ENCODE measurements around the gene MRPL39.

Gene MRPL39

DNA sequence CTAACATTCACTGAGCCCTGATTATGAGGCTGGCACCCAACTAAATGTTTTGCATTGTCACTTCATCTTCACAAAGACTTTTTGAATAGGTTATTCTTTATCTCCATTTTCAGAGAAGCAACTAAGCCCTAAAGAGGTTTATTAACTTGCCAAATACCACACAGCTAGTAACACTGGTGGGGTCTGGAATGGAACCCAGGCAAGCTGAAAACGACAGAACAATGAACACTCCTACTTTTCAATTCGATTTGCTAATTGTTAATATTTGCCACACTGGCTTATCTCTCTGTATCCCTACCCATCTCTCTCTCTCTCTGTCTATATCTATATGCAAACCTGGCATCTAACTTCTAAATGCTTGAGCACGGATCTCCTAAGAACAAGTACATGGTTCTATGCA is 40.6 kb downstream of the MRPL39 start:
- DNase-seq: no peak

DNA sequence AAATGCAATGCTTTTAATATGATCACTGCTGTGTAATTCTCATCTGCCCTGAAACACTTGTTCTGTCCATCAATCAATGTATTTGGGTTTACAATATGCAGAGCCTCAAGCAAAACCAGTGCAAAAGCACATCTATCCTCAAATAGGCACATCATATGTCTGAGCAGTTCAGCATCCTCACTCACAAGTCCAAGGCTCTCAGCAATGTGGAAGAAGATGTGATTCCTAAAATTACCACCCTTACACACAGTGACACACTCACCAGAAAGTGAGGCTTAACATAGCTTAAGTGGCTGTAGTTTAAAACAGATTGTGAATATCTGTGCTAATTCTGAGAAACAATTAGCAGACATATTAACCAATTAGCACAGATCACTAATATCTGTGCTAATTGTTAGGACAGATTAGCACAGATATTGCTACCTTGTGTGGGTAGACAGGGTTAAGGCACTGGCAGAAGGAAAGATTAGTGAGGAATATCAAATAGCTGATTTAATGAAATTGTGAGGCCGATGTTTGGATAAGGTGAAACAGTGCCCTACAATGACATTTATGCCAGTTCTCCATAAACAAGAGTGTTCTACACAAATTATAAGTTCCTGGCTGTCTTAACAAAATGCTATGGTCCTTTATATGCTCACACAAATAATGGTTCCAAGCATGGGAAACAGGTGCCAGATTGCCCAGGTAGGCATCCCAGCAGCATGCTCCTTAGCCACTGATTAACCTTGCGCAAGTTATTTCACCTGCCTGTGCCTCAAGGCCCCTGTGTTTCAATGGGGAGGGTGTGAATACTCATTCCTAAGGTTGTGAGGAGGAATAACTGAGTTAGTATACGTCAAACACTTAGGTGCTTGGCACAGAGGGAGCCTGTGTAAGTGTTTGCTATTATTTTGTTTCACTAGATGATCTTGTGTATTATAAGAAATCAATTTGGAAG is 41.7 kb downstream of the MRPL39 start:
- no peak for DNase-seq

DNA sequence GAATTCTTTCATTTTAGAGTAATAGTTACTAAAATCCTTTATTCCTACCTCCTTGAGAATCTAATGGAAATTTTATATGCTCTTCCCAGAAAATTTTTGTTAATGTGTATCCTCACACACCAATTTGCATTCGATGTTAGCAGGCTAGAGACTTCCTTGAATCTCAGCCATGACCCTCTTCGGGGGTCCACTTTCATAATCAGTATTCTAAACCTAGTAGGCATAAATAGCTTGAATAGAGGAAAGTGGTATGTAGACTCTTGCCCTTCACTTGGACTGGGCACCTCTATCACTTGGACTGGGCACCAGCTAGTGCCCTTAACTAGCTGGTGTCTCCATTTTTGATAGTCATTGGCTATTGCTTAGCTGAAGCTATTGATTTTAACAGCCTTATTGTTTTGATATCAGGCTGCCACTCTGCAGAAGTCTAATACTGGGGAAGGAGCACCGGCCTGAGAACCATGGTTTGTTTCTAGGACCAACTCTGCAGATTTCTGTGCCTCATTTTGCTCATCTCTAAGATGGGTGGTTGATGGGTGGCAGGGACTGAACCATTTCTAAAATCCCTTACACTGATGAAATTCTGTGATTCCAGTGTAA is 42.8 kb downstream of the MRPL39 start:
- DNase-seq: no peak

DNA sequence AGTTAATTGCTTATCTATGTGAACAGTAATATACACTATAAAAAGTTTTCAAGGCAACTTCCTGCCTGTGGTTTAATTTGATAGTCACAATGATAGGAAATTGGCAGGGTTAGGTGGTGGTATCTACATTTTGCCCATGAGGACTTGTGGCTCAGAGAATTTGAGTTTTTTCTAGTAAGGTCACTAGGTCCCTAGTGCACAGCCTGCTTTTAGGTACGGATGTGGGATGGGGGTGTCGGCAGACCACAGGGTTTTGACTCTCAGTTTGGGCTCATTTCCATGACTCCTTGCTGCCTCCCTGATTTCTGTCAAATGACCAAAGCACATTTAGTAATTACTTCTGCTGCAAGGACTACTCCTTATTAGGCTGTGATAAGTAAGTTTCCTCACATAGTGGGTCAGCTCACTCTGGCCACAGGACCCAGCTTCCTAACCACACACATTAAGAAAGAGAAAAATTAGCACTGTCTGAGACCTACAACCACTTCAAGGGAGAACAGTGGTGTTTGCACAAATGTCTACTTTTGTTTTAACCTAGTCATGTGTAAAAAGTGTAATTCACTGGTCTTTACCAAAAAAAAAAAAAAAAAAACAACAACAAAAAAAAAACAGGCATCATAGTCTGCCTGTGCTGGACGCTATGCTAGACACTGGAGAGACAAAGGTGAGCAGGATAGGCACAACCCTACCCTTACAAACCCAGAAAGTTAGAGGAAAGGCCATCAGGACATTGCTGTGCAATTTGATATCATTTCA is 43.7 kb downstream of the MRPL39 start:
- DNase-seq: no peak

DNA sequence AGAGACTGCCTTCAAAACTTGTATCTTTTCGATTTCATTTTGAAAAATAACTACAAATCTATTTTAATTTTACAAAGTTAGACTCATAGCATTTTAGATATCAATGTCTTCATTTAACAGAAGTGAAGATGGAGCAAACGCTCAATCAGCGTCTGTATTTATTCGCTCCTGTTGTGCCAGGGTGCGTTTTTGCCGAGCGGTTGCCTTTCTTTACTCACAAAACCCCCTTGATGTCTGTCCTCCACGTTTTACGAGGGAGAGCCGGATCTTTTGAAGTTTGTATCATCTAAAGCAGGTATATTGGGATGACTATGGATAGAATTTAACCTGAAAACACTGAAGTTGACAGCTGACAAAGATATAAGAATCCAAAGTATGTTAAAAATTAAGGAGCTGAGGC is 44.6 kb downstream of the MRPL39 start:
- no peak for DNase-seq

DNA sequence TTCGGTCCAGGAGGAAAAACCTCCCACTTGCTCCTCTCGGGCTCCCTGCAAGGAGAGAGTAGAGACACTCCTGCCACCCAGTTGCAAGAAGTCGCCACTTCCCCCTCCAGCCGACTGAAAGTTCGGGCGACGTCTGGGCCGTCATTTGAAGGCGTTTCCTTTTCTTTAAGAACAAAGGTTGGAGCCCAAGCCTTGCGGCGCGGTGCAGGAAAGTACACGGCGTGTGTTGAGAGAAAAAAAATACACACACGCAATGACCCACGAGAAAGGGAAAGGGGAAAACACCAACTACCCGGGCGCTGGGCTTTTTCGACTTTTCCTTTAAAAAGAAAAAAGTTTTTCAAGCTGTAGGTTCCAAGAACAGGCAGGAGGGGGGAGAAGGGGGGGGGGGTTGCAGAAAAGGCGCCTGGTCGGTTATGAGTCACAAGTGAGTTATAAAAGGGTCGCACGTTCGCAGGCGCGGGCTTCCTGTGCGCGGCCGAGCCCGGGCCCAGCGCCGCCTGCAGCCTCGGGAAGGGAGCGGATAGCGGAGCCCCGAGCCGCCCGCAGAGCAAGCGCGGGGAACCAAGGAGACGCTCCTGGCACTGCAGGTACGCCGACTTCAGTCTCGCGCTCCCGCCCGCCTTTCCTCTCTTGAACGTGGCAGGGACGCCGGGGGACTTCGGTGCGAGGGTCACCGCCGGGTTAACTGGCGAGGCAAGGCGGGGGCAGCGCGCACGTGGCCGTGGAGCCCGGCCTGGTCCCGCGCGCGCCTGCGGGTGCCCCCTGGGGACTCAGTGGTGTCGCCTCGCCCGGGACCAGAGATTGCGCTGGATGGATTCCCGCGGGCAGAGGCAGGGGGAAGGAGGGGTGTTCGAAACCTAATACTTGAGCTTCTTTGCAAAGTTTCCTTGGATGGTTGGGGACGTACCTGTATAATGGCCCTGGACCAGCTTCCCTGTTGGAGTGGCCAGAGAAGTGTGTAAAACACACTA is 45.3 kb downstream of the MRPL39 start:
- peak; percentile 72 for DNase-seq

DNA sequence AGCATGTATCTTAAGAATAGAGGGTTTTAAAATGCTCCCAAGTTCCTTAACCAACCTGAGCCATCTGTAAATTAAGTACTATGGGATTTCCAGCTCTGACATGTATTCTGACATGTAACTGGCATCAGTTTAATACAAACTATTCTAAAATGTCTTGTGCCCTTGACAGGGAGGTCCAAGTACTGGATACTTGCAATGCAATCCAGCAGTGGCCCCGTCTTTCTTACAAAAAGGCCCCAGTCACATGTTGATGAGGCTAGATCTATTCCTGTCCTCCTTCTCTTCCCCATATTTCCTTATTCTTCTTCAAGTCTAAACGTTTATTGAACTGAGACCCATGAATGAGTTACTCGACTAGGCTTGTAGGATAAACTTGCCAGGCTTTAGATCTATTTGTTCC is 46.4 kb downstream of the MRPL39 start:
- DNase-seq: no peak

DNA sequence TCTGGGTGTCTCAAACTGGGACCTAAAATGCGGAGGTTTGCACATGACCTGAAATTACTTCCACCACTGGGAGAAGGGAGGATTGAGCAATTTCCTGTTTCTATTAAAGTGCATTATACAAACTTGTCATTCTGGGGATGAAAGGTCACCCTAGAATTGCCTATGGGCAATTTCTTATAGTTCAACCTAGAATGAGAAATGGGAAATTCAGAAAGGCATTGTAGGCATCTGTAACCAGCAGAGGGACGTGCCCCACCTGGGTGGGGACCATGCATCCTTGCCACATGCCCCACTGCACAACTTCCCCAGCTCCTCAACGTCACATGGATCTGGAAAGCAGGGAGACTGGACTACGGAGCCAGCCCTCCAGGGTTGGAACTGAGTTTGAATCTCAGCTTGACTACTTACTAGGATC is 47.0 kb downstream of the MRPL39 start:
- DNase-seq: no peak

DNA sequence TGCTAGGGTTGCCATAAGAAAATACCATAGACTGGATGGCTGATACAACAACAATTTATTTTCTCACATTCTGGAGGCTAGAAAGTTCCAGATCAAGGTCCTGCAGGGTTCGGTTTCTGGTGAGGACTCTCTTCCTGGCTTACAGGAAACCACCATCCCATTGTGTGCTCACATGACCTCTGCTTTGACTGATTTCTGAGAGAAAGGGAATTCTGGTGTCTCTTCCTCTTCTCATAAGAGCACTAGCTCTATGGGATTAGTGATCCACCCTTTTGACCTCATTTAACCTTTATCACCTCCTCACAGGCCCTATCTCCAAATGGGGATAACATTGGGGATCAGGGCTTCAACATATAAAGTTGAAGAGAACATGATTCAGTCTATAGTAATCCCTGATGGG is 47.5 kb downstream of the MRPL39 start:
- DNase-seq: no peak

DNA sequence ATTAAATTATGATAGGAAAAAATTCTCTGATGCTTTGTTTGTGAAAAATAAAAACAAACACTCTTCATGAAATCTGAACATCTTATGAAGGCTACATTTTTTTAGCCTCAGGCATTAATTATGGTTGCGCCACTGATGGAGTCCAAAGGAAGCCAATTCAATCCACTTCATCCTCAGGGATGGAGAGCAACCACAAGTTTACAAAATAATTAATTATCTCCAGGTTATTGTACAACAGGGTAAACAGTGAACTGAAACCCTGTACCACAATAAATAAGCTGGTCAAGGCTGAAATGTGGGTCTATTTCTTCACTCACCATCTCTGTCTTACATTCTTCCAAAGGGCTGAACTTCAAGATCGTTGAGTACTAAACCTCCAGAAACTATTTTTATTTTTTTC is 49.2 kb downstream of the MRPL39 start:
- DNase-seq: no peak

DNA sequence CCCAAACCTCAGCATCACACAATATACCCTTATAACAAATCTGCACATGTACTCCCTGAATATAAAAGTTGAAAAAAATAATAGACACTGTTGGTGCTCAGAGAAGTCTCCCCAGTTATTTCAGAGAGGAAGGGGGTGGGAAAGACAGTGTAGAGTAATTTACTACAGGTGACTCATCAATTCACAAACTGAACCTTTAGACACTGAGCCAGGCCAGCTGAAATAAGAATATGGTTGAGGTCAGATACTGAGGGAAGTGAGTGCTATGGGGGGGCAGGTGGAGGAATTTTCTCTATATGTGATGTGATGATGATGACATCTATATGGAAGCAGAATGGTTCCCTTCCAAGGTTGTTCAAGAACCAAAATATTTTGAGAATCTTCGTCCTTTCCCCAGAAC is 50.1 kb downstream of the MRPL39 start:
- DNase-seq: no peak

DNA sequence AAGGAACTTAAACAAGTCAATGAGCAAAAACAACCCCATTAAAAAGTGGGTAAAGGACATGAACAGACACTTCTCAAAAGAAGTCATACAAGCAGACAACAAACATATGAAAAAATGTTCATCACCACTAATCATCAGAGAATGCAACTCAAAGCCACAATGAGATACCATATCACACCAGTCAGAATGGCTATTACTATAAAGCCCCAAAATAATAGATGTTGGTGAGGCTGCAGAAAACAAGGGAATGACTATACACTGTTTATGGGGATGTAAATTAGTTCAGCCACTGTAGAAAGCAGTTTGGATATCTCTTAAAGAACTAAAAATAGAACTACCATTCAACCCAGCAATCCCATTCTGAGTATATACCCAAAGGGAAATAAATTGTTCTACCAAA is 51.2 kb downstream of the MRPL39 start:
- no peak for DNase-seq

DNA sequence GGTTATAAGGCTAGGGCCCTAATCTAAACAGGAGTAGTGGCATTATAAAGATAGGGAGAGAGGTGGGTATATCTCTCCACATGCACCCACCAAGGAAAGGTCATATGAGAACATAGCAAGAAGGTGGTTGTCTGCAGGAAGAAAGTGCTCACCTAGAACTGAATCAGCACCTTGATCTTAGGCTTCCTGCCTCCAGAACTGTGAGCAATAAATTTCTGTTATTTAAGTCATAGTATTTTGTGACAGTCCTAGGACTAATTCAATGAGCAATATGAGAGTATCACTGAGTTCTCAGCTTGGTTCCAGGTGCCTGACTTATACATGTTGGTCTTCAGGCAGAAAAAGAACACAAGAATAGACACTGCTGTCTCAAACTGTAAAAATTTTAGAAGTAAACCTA is 51.8 kb downstream of the MRPL39 start:
- DNase-seq: no peak

DNA sequence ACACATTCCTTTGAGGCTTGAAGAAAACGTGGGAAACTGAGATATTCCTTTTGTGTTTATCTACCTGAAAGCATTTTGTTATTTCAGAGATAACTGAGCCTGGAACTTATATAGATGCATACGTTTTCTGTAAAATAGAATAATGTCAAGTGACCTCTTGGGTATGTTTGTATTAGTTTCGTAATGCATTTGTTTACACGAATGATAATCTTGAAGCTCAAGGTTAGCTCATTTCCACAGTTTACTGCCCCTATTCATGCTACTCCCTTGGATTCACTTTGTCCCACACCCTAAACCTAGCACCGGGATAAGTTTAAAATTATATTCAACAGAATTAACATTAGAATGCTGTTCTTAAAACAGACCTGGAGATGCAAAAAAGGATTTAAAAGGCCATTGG is 54.4 kb downstream of the MRPL39 start:
- no peak for DNase-seq

DNA sequence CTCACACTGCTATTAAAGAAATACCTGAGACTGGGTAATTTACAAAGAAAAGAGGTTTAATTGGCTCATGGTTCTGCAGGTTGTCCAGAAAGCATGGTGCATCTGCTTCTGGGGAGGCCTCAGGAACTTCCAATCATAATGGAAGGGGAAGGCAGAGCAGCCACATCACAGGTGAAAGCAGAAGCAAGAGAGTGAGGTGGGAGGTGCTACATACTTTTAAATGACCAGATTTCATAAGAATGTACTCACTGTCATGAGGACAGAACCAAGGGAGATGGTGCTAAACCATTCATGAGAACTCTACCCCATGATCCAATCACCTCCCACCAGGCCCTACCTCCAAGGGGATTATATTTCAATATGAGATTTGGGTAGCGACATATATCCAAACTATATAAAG is 55.7 kb downstream of the MRPL39 start:
- no peak for DNase-seq

DNA sequence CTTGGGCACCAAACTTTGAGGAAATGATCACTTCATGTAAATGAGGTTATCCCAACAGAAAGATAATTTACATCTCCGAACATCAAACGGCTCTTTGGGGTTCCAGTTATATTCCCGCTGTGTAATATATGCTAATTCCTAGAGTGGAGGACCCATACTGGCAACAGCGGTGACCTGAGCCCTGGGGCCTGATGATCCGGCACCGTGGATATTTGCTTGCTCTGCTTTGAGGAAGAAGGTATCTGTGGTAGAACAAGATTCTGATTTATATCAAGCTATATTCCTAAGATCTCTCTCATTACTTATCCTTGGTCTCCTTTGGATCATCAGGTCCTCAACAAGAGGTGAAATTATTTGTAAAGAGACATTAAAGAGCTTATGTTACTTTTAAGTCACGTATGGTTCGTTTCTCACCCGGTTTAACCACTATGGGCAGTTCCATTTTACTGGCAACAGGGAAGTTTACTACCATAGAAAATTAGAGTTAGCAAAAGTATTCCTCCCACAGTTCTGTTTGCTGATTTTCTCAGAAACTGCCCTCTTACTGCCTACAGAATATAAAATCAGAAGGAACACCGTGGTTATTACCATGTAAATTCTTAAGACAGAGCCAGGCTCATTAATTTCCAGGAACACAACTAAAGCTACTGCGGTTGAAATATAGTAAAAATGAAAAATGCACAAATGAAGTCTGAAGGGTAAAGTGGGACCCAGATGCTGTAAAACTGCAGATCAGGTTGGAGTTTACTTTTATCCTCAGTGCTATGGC is 56.7 kb downstream of the MRPL39 start:
- DNase-seq: no peak

DNA sequence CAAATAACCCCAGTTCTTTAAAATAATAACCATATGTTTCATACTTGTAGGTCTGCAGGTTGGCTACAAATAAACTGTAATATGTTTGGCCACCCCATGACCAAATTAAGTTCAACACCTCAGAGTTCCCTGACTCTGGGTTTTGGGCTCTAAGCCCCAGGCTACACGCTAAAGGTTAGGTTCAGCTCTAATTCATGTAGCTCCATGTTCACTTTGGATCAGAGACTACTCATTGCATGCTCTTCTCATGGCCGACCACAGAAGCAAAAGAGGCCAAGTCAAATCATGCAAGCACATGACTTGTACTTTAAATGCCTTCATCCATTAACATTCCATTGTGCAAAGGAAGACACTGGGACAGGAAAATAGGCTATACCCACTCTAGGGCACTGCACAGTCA is 66.2 kb downstream of the MRPL39 start:
- no peak for DNase-seq

DNA sequence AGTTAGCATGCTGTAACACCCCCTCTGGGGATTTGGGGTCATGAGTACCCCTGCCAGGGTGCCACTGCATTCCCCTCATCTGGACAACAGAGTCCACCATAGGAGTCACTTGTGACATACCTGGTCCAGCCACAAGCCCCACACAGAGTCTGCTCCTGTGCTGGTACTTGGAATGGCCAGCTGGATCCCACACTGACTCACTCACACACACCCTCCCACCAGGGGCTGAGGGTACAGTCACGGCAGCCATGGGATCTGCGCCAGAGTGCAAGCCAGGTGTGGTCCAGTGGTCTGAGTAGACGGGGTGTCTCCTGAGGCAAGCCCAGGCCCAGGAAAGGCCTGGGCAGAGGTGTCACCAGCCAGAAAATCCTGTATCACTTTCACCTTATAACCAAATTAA is 67.7 kb downstream of the MRPL39 start:
- DNase-seq: no peak

DNA sequence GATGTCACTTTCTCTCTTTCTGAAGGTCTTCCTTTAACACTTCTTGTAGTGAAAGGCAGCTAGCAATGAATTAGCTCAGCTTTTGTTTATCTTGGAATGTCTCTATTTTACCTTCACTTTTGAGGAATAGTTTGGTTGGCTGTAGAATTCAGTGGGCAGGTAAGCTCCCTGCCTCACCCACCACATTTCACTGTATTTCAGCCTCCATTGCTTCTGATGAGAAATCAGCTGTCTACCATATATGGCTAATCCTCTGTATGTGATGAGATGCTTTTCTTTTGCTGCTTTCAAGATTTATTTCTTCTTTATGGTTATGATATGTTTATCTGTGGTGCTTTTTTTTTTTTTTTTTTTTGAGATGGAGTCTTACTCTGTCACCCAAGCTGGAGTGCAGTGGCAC is 70.1 kb downstream of the MRPL39 start:
- DNase-seq: no peak

DNA sequence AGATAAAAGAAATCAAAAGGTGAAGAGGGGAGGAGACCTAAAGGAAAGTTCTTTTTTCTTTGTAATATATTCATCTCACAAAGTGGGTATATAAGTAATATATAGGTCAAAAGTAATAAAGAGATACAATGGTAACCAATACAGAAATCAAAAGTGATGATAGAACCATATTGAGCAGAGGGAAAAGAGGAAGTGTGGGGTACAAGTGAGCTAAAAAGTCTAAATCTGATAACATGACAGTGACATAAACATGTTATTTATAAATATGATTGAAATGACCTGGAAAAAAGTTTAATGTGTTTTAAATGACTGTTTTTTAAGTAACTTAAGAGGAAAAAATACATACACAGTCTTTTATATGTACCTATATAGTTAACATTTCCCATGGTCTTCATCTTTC is 70.5 kb downstream of the MRPL39 start:
- DNase-seq: no peak

DNA sequence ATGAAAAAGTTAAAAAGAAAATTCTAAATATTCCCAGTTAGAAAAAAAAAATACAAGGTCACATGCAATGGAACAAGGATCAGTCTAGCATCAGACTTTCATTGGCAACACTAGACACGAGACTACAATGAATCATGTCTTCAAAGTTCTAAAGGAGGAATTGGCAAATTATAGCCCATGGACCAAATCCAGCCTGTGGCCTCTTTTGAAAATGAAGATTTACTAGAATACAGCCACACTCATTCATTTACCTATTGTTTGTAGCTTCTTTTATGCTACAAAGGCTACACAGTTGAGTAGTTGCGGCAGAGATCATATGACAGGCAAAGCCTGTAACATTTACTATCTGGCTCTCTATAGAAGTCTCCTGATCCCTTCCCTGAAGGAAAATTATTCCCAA is 71.4 kb downstream of the MRPL39 start:
- no peak for DNase-seq
